HUDEP-2 (cell line): ENCODE results near the gene ZMYM4.
"Not testable (repeated sequence)": the region's sequence is repeated elsewhere in the genome, so short reads cannot be mapped to it uniquely, and the experiment has no call there.

ENCODE experiments used
- DNase-seq, 76 experiments: peaks; one replicate each; lab custom pipeline; 2025; ENCODE audit not compliant: unreplicated experiment in 76 of 76; lab: John Stamatoyannopoulos, UW

ZMYM4 gene

GRCh38 chr1:35268282-35269200 is at the start of gene ZMYM4:
Gene ZMYM4, plus strand, starts transcription at chr1:35268709. Its CDS starts 338 bp downstream, at chr1:35269047.
- peak; percentile 30 to 92 (median 80) for DNase-seq

DNA sequence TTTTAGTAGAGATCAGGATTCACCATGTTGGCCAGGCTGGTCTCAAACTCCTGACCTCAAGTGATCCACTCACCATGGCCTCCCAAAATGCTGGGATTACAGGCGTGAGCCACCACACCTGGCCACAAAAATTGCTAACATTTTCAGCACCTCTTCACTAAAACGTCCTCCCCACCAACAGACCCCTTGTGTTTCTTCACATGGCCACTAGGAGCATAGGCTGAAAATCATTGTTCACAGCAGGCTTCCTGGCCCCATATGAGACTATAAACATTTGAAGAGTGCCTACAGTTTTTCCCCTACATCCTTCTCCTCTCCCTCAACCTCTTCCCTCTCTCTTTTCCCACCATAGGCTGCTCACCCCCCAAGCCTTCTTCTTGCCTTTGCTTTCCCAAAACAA is 47.5 kb upstream of the ZMYM4 start:
- peak in 8 of 76 experiments; percentile 0 to 14 (median 6) for DNase-seq

DNA sequence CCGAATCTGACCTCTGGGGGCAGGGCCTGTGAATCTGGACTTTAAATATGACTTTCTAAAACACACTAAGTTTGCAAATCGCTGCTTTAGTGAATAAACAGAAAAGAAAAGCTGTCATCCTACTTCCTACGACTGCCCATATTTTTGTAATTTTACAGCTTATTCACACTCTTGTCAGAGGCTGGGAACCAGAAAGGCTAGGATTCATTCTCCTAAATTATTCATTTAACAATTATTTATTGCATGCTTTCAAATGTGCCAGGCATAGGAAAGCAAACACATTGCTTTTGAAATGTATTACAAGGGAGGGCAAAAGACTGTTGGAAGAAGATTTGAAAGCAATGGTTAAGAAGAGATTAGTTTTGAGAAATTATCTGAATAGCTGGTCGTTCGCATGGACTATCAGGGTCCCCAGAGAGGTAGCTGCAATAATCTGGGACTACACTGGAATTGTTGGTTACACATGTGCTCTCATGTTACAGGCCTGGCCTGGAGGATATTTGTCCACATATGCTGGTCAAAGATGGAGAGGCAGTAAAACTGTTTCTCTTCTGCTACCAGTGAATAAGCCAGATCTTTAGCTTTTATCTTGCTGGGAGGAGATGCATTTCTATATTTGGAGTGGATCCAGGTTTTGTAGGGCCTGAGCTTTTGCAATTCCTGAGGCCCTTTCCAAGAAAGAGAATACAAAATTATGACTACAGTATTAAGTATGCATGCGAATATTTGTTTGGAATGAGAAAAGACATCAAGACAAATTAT is 46.0 kb upstream of the ZMYM4 start:
- DNase-seq, result peak in 2 of 76 experiments; percentile 2 to 4

DNA sequence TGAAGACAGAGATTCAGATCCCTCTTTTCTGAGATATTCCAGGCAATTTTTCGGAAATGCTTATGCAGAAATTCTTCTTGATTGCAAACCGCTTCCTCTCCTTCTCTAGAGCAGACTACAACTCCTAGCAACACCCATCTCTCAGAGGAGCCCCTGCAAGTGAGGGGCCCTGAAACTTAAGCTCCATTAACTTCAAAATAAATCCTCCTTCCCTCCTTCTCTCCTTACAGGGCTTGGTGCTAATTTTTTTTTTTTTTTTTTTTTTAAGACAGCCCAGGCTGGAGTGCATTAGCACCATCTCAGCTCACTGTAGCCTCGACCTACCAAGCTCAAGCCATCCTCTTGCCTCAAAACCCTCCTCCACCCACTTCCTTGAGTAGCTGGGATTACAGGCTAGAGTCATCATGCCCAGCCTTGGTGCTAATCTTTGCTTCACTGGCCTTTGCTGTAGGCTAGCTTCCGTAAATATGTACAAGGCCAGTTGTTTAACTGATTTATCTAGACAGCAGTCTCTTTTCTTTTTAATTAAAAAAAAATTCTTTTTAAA is 45.4 kb upstream of the ZMYM4 start:
- no peak for DNase-seq

DNA sequence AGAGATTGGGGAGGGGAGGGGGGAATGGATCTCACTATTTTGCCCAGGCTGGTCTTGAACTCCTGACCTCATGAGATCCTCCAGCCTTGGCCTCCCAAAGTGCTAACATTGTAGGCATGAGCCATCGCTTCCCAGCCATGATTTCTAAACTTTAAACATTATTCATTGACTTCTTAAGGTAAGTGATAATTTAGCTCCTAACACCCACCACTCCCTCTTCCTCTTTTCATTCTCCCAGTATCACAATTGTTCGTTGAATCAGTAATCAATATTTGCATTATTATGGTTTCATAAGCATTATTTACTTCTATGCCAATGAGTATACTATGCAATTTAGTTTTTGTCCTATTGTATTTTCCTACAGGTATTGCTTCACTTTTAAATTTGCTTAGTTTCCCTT is 42.0 kb upstream of the ZMYM4 start:
- no peak for DNase-seq

- DNase-seq, result no peak
These were observed 38.7 kb upstream of the ZMYM4 start for GRCh38 chr1:35229587-35230360.

DNA sequence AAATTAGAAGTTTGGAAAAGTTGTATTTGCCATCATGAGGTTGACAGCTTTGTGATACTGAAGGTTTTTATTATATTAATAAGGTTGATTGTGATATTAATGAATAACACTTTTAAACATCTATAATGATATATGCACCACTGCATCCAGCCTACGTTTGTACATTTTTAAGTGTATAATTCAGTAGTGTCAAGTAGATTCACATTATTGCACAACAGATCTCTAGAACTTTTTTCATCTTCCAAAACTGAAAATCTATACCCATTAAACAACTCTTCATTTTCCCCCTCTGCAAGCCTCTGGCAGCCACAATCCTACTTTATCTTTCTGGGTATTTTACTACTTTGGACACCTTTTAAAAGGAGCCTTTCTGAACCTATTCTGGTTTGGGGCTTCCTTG is 37.2 kb upstream of the ZMYM4 start:
- no peak for DNase-seq

- not testable (repeated sequence) for DNase-seq
These were observed 31.7 kb upstream of the ZMYM4 start for GRCh38 chr1:35236772-35237171.

GRCh38 chr1:35243691-35244090 is 24.8 kb upstream of the ZMYM4 start:
- DNase-seq, result peak in 32 of 76 experiments; percentile 1 to 46 (median 18)

GRCh38 chr1:35247256-35247655 is 21.3 kb upstream of the ZMYM4 start:
- DNase-seq, result no peak

GRCh38 chr1:35253941-35254340 is 14.6 kb upstream of the ZMYM4 start:
- no peak for DNase-seq

- DNase-seq, result no peak
These were observed 13.2 kb upstream of the ZMYM4 start for GRCh38 chr1:35255276-35255675.

GRCh38 chr1:35259561-35259960 is 8.9 kb upstream of the ZMYM4 start:
- DNase-seq, result no peak

DNA sequence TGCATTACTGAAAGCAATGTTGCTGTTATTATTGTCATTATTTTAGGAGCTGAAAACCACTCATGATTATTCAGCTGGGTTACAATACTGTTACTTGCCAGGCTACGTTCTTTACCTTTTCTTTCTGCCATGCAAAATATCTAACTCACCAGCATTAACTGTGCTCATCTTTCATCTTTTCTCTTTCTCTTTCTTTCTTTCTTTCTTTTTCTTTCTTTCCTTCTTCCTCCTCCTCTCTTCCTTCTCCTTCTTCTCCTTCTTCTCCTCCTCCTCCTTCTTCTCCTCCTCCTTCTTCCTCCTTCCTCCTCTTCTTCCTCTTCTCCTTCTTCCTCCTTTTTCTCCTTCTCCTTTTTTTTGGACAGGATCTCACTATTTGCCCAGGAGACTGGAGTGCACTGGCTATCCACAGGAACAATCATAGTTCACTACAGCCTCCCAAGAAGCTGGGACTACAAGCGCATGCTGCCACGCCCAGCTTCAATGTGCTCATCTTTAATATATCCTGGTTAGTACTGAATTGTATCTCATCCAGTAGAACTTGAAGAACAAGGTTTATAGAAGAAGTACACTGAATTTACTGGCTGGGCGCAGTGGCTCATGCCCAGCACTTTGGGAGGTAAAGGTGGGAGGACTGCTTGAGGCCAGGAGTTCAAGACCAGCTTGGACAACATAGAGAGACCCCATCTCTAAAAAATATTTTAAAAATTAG is 6.9 kb upstream of the ZMYM4 start:
- no peak for DNase-seq

DNA sequence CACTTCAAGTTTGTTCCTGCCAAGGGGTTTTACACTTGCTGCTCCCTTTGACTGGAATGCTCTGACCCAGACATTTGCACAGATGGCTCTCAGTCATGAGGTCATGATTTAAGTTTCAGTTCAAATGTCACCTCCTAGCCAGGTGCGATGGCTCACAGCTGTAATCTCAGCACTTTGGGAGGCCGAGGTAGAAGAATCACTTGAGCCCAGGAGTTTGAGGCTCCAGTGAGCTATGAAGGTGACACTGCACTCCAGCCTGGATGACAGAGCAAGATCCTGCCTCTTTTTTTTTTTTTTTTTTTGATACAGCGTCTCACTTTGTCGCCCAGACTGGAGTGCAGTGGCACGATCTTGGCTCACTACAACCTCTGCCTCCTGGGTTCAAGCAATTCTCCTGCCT is 4.5 kb upstream of the ZMYM4 start:
- DNase-seq, result no peak

DNA sequence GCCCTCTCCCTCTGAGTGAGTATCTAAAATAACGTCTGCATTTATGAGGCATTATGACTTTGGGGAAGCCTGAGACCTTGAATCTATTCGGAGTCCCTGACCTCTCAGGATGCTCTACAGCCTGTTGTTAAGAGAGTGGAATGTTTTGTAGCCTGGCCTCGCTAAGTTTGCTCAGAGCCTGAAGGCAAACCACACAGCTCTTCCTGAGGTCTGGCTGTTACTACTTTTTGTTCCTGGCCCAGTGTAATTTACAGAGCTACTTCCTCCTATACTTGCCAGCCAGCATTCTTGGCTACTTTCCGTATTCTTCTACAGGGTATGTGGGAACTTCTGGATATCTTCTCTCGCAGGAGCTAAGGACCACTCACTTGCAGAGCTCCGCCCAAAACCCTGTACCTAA is 3.6 kb upstream of the ZMYM4 start:
- DNase-seq, result no peak

- DNase-seq, result no peak
These were observed 2.2 kb upstream of the ZMYM4 start for GRCh38 chr1:35266306-35266705.

DNA sequence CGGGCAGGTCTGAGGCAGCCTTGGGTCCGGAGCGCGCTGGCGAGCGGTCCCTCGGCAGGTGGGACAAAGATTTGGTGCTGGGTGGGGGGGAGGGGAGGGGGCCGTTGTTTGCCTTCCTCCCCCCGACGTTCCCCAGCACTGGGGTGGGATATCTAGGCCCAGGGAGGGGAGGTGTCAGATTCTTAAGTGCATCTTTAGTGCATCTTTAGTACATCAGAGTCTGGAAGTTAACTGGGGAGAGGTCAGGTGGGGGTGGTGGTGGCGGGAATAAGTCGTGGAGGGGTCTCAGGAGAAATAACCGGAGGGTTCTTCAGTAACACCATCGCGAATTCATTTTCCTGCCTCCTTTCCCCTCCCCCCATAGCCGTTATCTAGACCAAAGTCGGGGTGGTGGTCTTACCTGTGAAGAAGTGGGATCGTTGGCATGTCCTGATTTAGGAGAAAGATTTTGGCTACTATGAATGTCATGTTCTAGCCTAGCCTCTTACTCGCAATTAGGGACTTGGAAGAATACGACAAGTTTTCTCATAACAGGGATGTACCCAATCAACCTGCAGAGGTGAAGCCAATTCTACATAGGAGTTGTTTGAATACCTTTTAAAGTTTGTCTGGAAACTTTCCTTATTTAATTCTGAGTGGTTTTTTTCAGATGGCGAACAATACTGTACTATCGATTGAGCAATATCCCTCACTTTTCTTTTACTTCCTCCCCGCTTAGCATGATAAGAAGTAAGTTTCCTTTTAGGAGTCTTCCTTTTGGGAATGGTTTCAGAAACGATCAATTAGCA is 886 bp downstream of the ZMYM4 start:
- DNase-seq, result peak in 3 of 76 experiments; percentile 5 to 14 (median 5)

- DNase-seq, result no peak
These were observed 1.4 kb downstream of the ZMYM4 start for GRCh38 chr1:35269989-35270289.
